HG03457 (cell line): ENCODE results near the gene ATP1A4.

Source experiments
- ATAC-seq: cut with Tn5 transposase; IDR thresholded peaks from one replicate; pipeline ENCODE4 v1.9.1; 2021; ENCODE audit warnings: moderate number of reproducible peaks; ENCODE audit not compliant: unreplicated experiment

Gene ATP1A4

DNA sequence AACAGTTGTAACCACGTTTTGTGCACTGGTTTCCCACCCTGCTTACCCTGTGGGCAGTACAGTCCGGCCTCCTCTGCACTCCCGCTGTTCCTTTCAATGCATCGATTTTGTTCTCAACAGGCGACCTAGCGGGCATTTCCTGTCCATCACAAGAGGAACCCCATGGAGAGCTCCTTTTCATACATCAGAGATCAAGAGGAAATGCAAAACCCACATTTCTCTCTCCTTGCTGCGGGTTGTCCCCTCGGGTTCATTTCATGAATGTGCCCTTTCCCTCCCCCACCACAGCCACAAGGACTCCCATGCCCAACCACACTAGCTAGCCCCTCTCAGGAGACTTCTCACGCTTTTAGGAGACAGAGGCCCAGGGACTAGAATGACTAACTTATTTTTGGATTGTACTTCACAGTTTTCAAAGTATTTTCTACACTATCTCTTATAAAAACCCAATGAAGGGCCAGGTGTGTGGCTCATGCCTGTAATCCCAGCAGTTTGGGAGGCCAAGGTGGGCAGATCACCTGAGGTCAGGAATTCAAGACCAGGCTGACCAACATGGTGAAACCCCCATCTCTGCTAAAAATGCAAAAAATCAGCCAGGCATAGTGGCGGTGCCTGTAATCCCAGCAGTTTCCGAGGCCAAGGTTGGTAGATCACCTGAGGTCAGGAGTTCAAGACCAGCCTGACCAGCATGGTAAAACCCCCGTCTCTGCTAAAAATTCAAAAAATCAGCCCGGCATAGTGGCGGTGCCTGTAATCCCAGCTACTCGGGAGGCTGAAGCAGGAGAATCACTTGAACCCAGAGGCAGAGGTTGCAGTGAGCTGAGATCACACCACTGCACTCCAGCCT is 18.4 kb downstream of the ATP1A4 start:
- peak; percentile 55 for ATAC-seq

- ATAC-seq: no peak
These were observed 20.0 kb downstream of the ATP1A4 start for GRCh38 chr1:160171354-160171753.

DNA sequence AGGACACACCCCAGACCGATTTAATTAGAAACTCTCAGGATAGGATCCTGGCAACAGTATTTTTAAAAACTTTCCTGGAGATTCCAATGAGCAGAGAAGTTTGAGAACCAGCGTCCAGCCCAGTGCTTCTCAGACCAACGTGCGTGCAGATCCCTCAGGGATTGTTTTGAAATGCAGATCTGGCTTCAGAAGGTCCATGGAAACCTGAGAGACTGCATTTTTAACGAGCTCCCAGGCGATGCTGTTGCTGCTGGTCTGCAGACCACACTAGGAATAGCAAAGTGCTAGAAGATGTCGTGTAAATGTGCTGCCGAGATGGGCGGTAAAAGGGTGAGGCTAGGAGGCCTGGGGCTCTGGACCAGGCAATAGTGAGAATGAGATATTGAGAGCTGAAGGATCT is 20.6 kb downstream of the ATP1A4 start:
- no peak for ATAC-seq

DNA sequence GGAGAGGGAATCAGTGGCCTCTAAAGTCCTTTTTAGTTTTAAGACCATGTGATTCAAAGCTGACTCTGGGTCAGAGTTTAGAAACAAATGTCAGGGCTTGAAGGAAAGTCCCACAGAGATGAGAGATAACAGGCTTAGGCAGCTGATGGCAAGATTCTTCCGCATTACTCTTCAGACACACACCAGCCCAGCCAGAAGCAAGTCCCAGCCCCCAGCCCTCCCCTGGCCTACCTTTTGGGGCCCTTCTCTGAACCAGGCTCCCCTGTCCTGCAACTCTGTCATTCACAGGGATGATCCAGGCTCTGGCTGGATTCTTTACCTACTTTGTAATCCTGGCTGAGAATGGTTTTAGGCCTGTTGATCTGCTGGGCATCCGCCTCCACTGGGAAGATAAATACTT is 25.8 kb downstream of the ATP1A4 start:
- ATAC-seq: no peak

DNA sequence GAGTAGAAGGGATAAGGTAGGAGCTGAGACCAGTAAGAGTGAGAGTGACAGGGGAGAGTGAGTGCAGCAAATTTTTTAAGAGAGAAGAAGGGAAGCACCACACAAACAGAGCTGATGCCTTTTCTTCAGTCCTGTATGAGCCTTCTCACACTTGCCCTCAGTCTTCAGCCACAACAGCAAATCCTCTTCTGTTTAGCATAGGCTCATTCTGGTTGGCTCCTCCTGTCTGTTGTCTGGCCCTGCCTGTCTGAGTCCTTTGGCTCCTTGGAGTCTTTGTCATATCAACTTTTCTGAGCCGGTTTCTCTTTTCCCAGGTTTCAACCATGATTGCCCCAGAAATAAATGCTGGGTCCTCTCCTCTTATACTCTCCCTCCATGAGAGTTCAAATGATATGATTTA is 26.3 kb downstream of the ATP1A4 start:
- ATAC-seq: no peak

GRCh38 chr1:160178731-160179130 is 27.3 kb downstream of the ATP1A4 start:
- ATAC-seq: no peak

DNA sequence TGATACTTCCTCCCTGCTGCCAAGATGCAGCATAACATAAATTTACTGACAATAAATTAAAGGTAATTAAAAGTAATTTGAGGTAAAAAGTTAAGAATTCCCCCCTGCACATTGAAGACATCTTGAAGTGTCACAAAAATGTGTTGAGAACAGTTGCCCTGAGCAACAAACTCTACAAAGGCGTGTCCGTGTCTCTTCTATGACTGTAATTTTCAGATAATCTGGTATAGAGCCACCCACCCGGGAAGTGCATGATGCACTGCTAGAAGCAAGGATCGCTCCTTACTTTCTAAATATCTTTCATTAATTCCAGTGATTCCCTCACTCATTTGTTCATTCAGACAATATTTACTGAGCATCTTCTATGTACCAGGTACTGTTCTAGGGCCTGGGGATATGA is 27.9 kb downstream of the ATP1A4 start:
- ATAC-seq: no peak

DNA sequence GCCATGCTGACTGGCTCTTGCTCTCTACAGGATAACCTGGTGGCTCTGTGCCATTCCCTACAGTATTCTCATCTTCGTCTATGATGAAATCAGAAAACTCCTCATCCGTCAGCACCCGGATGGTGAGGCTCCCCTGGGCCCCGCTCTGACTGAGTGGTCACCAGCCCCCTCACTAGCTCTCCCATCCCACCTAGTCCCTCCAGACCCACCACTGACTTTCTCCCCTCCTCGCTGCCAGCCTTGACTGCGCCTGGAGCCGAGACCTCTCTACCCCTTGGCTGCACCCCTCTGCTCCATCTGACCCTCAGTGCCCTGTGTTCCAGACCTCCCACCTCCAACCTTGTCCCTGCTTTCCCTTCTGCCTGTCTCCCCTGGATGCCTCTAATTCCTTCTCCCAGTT is 34.8 kb downstream of the ATP1A4 start:
- ATAC-seq: no peak

GRCh38 chr1:160186729-160187128 is 35.3 kb downstream of the ATP1A4 start:
- ATAC-seq: no peak

DNA sequence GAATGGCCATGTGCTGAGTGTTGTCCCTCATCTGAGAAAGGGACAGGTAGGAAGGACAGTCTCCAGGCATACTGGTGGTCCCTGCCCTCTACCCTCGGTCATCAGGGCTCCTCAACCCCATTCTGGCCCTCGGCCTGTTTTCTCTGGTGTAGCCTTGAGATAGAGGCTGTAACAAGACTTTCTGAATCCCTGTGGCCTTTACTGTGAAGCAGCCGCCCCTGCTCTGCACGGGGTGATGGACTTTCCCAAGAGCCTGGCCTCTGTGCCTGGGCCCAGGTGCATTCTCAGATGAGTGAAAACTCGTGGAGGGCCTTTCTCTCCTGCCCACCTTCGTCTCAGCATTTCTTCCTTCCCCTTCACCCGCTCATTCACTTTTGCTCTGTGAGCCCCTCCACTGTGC is 36.0 kb downstream of the ATP1A4 start:
- no peak for ATAC-seq

DNA sequence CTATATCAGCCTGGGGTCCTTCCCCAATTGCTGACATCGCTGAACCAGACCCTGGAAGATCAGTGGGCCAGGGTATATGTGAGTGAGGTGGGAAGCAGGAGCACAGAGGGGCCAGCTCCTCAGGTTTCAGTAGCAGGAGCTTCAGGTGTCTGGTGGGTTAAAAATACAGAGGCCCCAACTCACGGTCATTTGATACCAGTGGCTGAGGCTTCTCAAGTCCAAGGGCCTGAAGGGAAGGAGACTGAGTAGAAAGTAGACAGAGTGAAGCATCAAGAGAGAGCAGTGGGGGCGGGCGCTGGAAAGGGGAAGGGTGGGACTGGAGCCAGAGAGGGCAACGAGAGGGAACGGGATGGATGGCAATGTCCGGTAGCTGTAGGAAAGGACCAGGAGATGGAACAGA is 36.9 kb downstream of the ATP1A4 start:
- ATAC-seq: no peak

GRCh38 chr1:160189649-160190625 is 38.5 kb downstream of the ATP1A4 start, which contains the start of gene CASQ1:
TSS of gene CASQ1 (plus strand) at chr1:160190575. CDS start at chr1:160190752, 177 bp downstream.
- ATAC-seq: no peak

DNA sequence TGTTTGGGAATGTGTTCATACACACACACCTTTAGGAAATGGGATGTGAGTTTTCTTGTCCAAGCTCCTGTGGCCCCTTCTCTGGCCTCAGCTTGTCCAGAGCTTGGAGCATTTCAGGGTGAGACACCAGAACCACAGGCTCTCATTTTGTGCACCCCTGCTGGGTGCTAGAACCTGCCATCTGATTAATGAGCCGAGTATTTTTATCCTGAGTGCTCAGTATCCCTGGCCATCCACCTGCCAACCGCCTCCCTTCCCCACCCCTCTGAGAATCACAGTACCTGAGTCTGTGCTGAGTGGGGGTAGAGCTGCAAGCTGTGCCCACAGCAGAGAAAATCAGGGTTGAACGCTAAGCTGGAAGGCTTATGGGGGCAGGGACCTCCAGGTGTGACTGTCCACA is 40.4 kb downstream of the ATP1A4 start:
- ATAC-seq: no peak

- ATAC-seq: no peak
These were observed 40.8 kb downstream of the ATP1A4 start for GRCh38 chr1:160192234-160192633.

- no peak for ATAC-seq
These were observed 41.9 kb downstream of the ATP1A4 start for GRCh38 chr1:160193091-160193819.

DNA sequence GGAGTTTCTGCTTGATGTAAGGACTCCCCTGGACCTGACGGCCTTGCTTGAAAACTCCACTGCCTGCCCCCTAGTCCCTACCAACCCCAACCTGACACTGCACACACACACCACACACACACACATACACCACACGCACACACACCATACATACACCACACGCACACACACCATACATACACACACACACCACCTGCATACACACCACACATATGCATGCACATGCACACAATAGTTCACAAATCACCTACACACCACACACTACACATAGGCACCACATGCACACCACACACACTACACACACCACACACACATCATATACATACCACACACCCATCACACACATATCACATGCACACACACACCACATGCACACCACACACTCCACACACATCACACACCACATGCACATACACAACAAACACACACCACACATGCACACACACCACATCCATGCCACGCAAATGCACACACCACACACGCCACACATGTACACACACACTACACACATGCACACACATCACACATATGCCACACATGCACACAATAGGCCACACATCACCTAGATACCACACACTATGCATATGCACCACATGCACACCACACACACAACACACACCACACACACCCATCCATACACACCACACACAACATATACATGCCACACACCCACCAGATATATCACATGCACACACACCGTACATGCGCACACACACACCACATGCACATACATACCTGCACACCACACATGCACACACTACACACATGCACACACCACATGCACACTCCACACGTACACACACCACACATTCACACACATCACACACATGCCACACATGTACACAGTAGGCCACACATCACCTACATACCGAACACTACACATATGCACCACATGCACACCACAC is 42.7 kb downstream of the ATP1A4 start:
- ATAC-seq: no peak

DNA sequence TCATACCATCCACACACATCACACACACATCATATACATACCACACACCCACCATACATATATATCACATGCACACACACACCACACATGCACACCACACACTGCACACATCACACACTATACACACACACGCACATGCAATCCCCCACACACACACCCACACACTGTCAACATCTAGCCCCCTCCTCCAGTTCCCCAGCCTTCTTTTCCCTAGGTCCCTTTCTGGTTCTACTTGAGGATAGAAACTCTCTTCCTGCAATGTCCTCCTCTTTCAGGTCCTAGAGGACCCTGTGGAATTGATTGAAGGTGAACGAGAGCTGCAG is 43.3 kb downstream of the ATP1A4 start:
- ATAC-seq: no peak

DNA sequence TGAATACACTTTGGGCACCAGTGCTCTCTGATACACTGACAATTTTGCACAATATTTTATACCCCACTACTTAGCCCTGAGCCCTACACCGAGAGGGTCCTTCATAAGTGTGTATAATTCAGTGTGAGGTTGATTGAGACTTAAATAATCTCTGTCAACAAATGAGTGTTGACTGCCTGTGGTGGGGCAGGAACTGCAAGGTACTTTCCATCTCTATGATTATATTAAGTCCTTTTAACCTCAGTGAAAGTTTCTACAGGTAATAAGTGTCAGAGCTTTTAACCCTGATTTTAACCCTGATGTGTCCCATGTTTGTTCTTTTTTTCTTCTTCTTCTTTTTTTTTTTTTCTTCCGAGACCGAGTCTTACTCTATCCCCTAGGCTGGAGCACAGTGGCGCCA is 44.7 kb downstream of the ATP1A4 start:
- no peak for ATAC-seq

- ATAC-seq: no peak
These were observed 45.8 kb downstream of the ATP1A4 start for GRCh38 chr1:160197231-160197630.

- no peak for ATAC-seq
These were observed 49.4 kb downstream of the ATP1A4 start for GRCh38 chr1:160200786-160201185.
